Hematopoietic multipotent progenitor cell (in vitro differentiated cells): ENCODE results near the gene TAF1. TPM values are rescaled to one million over a fixed set of nuclear protein-coding genes. Genes with fewer than 3 reads are reported as not detected.
"Not testable (repeated sequence)": the region's sequence is repeated elsewhere in the genome, so short reads cannot be mapped to it uniquely, and the experiment has no call there.

Experiments used
- DNase-seq, 3 donors: peaks; one replicate each; pipeline ENCODE4 v3.0.0-alpha.2; 2011 to 2015; ENCODE audit warnings: low read depth in 2 of 3, low spot score in 2 of 3
- small RNA-seq: library from RNA; depleted of rRNA; stranded (forward); fragments of <200 nt; gene quantifications from one replicate; pipeline ENCODE3, GENCODE V24; 2012
- total RNA-seq: library from RNA; depleted of rRNA; stranded (reverse); fragments of >200 nt; gene quantifications from one replicate; pipeline ENCODE4 v1.2.3, GENCODE V29; 2012

TAF1 gene
- total RNA-seq, 1 donor: 29.9 TPM

- DNase-seq: not testable (repeated sequence)
Observed at GRCh38 chrX:71502080-71502479, 135.9 kb downstream of the TAF1 start.

GRCh38 chrX:71504346-71504745 is 138.2 kb downstream of the TAF1 start:
- no peak for DNase-seq

- DNase-seq: no peak
Observed at GRCh38 chrX:71509289-71509688, 143.1 kb downstream of the TAF1 start.

GRCh38 chrX:71510161-71510560 is 144.0 kb downstream of the TAF1 start:
- DNase-seq: no peak

GRCh38 chrX:71513731-71514130 is 147.6 kb downstream of the TAF1 start:
- DNase-seq: not testable (repeated sequence)

- no peak for DNase-seq
Observed at GRCh38 chrX:71514367-71515037, 148.3 kb downstream of the TAF1 start.

GRCh38 chrX:71515038-71515396 is 148.9 kb downstream of the TAF1 start:
- no peak for DNase-seq

Small RNAs within 50 kb of the gene (small RNA-seq; reads per million reads assigned to genes)
- gene AL590762.4 (not detected), gene RF00019 (not detected)

Other genes starting within 250 kb of the TAF1 start
- gene MED12, start 247.8 kb upstream of the TAF1 start, total RNA-seq: 106 TPM
- gene NLGN3, start 221.5 kb upstream of the TAF1 start, total RNA-seq: 1.3 TPM
- not detected for gene GJB1, start 143.1 kb upstream of the TAF1 start, total RNA-seq
- 47.4 TPM for gene ZMYM3, start 112.2 kb upstream of the TAF1 start, total RNA-seq
- gene NONO, start 82.7 kb upstream of the TAF1 start, total RNA-seq: 340 TPM
- gene ITGB1BP2, start 64.6 kb upstream of the TAF1 start, total RNA-seq: 1.1 TPM
- 295 TPM for gene OGT, start 166.7 kb downstream of the TAF1 start, total RNA-seq
- 0.81 TPM for gene GCNA, start 212.1 kb downstream of the TAF1 start, total RNA-seq